Measurements from ENCODE around the gene TRIP4. TPM values are rescaled to one million over a fixed set of nuclear protein-coding genes. Genes with fewer than 3 reads are reported as not detected.

TRIP4 gene
- total RNA-seq, 2 experiments from 2014 or later = 9.3 to 21.0 TPM

DNA sequence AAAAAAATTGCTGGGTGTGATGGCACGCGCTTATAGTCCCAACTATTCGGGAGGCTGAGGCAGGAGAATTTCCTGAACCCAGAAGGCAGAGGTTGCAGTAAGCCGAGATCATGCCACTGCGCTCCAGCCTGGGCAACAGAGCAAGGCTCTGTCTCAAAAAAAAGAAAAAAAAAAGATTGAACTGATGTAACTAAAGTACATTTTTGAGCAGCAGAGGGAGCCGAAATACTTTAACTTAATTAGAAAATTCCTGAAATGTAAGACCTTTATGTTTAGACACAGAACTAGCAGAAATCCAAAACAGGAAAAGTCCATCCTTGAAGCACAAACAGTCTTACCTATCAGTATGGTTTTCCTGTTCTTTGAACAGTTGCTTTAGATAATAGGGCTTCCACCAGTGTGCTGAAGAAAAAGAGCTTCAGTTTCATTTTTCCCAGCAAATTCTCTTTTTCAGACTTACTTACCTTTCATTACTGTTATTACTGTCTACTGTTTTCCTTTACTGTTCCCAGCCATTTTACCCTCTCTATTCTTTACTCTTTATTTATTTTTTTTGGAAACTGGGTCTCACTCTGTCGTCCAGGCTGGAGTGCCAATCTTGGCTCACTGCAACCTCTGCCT, 39.3 kb downstream of the TRIP4 start:
- TF ChIP-seq, protein P1, sequence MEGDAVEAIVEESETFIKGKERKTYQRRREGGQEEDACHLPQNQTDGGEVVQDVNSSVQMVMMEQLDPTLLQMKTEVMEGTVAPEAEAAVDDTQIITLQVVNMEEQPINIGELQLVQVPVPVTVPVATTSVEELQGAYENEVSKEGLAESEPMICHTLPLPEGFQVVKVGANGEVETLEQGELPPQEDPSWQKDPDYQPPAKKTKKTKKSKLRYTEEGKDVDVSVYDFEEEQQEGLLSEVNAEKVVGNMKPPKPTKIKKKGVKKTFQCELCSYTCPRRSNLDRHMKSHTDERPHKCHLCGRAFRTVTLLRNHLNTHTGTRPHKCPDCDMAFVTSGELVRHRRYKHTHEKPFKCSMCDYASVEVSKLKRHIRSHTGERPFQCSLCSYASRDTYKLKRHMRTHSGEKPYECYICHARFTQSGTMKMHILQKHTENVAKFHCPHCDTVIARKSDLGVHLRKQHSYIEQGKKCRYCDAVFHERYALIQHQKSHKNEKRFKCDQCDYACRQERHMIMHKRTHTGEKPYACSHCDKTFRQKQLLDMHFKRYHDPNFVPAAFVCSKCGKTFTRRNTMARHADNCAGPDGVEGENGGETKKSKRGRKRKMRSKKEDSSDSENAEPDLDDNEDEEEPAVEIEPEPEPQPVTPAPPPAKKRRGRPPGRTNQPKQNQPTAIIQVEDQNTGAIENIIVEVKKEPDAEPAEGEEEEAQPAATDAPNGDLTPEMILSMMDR (conservative IDR thresholded peaks at IDR 0.05; ENCODE audit: low read length) = peak; percentile 73
- TF ChIP-seq EZH2phosphoT487 (IDR thresholded peaks at IDR 0.05; ENCODE audit: borderline replicate concordance, low read depth, low read length) = no peak
- H3K4me1 ChIP-seq (ENCODE audit: insufficient read depth, low read length, poor library complexity, severe bottlenecking) = no peaks in the 10 kb centered on the region
- no peaks in the 10 kb centered on the region for H3K9me2 ChIP-seq (ENCODE audit: insufficient read depth, low read length)
- H3K4me2 ChIP-seq (ENCODE audit: low read length) = no peak overlapping the region
- H3K4me3 ChIP-seq (ENCODE audit: low read depth, low read length, poor library complexity, severe bottlenecking) = no peak overlapping the region
- no peak overlapping the region for H3K27ac ChIP-seq (ENCODE audit: low read depth, low read length, poor library complexity, severe bottlenecking)
- H2AFZ ChIP-seq (ENCODE audit: low read length) = no peak overlapping the region
- no TSS peak for BruUV-seq (replicated peaks)
- peaks cover 50% of the 10 kb centered on the region; the same call in 1 of the 2 replicates for H3K36me3 ChIP-seq (ENCODE audit: insufficient read depth, low read length)
- intact Hi-C loops (cut with micrococcal nuclease; ENCODE audit: unreplicated experiment) = loop anchor here (2.0 to 5.0 kb wide), 3 partner anchors 225 to 302 kb away; no protein-coding TSS in a partner anchor
- H4K20me1 ChIP-seq (ENCODE audit: insufficient read depth, low read length) = no peaks in the 10 kb centered on the region
- no peaks in the 10 kb centered on the region for H3K79me2 ChIP-seq (ENCODE audit: insufficient read depth, low read depth, low read length)
- H3K9me3 ChIP-seq (ENCODE audit: low read length) = no peaks in the 10 kb centered on the region
- ChIA-PET POLR2A (no interaction called here), CTCF (ENCODE audit: unreplicated experiment) (no interaction called here)
- peak; percentile 32 for DNase-seq (ENCODE audit: low spot score)

DNA sequence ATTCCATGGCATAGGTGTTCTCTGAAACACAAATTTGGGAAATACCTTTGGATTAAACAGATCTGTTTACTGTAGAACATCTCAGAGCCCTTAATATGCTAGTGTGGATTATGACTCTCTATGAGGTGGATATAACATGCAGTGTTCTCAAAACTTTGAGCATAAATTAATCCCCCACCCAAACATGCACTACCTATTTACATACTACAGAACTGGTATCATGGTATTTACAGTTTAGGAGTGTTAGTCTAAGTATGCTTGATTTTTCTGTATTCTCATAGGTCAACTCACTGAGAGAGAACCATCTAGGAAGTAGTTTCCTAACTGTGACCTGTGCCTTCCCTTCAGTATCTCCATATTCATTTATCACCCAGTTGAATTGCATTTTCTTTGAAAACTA, 41.8 kb downstream of the TRIP4 start:
- no peak for TF ChIP-seq EZH2phosphoT487 (IDR thresholded peaks at IDR 0.05; ENCODE audit: borderline replicate concordance, low read depth, low read length)
- TF ChIP-seq, protein P1 (conservative IDR thresholded peaks at IDR 0.05; ENCODE audit: low read length) = no peak
- Histone ChIP-seq H3K9me3 (ENCODE audit: low read length) (no peaks in the 10 kb centered on the region), H3K4me3 (ENCODE audit: low read depth, low read length, poor library complexity, severe bottlenecking) (no peak overlapping the region), H3K27ac (ENCODE audit: low read depth, low read length, poor library complexity, severe bottlenecking) (no peak overlapping the region), H3K36me3 (ENCODE audit: insufficient read depth, low read length) (peaks cover 30% of the 10 kb centered on the region; the same call in 1 of the 2 replicates), H3K4me2 (ENCODE audit: low read length) (no peak overlapping the region), H3K79me2 (ENCODE audit: insufficient read depth, low read depth, low read length) (no peaks in the 10 kb centered on the region), H3K4me1 (ENCODE audit: insufficient read depth, low read length, poor library complexity, severe bottlenecking) (no peaks in the 10 kb centered on the region), H2AFZ (ENCODE audit: low read length) (no peak overlapping the region), H4K20me1 (ENCODE audit: insufficient read depth, low read length) (no peaks in the 10 kb centered on the region), H3K9me2 (ENCODE audit: insufficient read depth, low read length) (no peaks in the 10 kb centered on the region)
- CTCF ChIA-PET (ENCODE audit: unreplicated experiment) = no interaction called here
- POLR2A ChIA-PET = no interaction called here
- no peak for DNase-seq (ENCODE audit: low spot score)
- no TSS peak for BruUV-seq (replicated peaks)
- intact Hi-C loops (cut with micrococcal nuclease; ENCODE audit: unreplicated experiment) = loop anchor here (5.0 kb wide), 1 partner anchor 223 kb away; no protein-coding TSS in a partner anchor
